ENCODE measurements around the gene TBX5. TPM values are rescaled to one million over a fixed set of nuclear protein-coding genes. Genes with fewer than 3 reads are reported as not detected.

TBX5 gene
- total and polyA plus RNA-seq, 2 donors from 2014 or later: not detected

- intact Hi-C loops (cut with DNase I): no loop called here
- no peaks in the 10 kb centered on the region for H3K9me3 ChIP-seq (ENCODE audit: control insufficient read depth in 2 of 3, insufficient read depth in 1 of 3, low read length in 3 of 3)
- H3K4me1 ChIP-seq (ENCODE audit: control insufficient read depth in 2 of 3, insufficient read depth in 2 of 3, low read depth in 1 of 3, low read length in 3 of 3): no peaks in the 10 kb centered on the region
- no peak for FAIRE-seq
- H3K27me3 ChIP-seq (ENCODE audit: control insufficient read depth, insufficient read depth, low read length): no peaks in the 10 kb centered on the region
- H3K27ac ChIP-seq (ENCODE audit: low read depth in 2 of 2, low read length in 2 of 2): no peak overlapping the region
- no peak overlapping the region for H3K4me3 ChIP-seq (ENCODE audit: low read length in 3 of 3)
- no peak for TF ChIP-seq CTCF (IDR thresholded peaks at IDR 0.05; ENCODE audit: borderline replicate concordance, extremely low read depth, insufficient read depth)
- H3K36me3 ChIP-seq (ENCODE audit: control insufficient read depth in 2 of 3, insufficient read depth in 3 of 3, low read length in 3 of 3): no peaks in the 10 kb centered on the region
- H3K9ac ChIP-seq (ENCODE audit: low read length in 3 of 3): no peak overlapping the region
- DNase-seq: no peak
Measured at GRCh38 chr12:114314403-114314802, 91.5 kb downstream of the TBX5 start.

GRCh38 chr12:114313910-114314309 is 92.0 kb downstream of the TBX5 start:
- DNase-seq (no peak), FAIRE-seq (no peak)
- Histone ChIP-seq H3K9ac (ENCODE audit: low read length in 3 of 3) (no peak overlapping the region), H3K27me3 (ENCODE audit: control insufficient read depth, insufficient read depth, low read length) (no peaks in the 10 kb centered on the region), H3K9me3 (ENCODE audit: control insufficient read depth in 2 of 3, insufficient read depth in 1 of 3, low read length in 3 of 3) (no peaks in the 10 kb centered on the region), H3K27ac (ENCODE audit: low read depth in 2 of 2, low read length in 2 of 2) (no peak overlapping the region), H3K4me1 (ENCODE audit: control insufficient read depth in 2 of 3, insufficient read depth in 2 of 3, low read depth in 1 of 3, low read length in 3 of 3) (no peaks in the 10 kb centered on the region), H3K36me3 (ENCODE audit: control insufficient read depth in 2 of 3, insufficient read depth in 3 of 3, low read length in 3 of 3) (no peaks in the 10 kb centered on the region), H3K4me3 (ENCODE audit: low read length in 3 of 3) (no peak overlapping the region)
- intact Hi-C loops (cut with DNase I): no loop called here
- no peak for TF ChIP-seq CTCF (IDR thresholded peaks at IDR 0.05; ENCODE audit: borderline replicate concordance, extremely low read depth, insufficient read depth)

- H3K27ac ChIP-seq (ENCODE audit: low read depth in 2 of 2, low read length in 2 of 2): no peak overlapping the region
- DNase-seq: no peak
- no peaks in the 10 kb centered on the region for H3K4me1 ChIP-seq (ENCODE audit: control insufficient read depth in 2 of 3, insufficient read depth in 2 of 3, low read depth in 1 of 3, low read length in 3 of 3)
- no peaks in the 10 kb centered on the region for H3K9me3 ChIP-seq (ENCODE audit: control insufficient read depth in 2 of 3, insufficient read depth in 1 of 3, low read length in 3 of 3)
- H3K9ac ChIP-seq (ENCODE audit: low read length in 3 of 3): no peak overlapping the region
- intact Hi-C loops (cut with DNase I): no loop called here
- FAIRE-seq: no peak
- no peaks in the 10 kb centered on the region for H3K36me3 ChIP-seq (ENCODE audit: control insufficient read depth in 2 of 3, insufficient read depth in 3 of 3, low read length in 3 of 3)
- H3K4me3 ChIP-seq (ENCODE audit: low read length in 3 of 3): no peak overlapping the region
- TF ChIP-seq CTCF (IDR thresholded peaks at IDR 0.05; ENCODE audit: borderline replicate concordance, extremely low read depth, insufficient read depth): no peak
- H3K27me3 ChIP-seq (ENCODE audit: control insufficient read depth, insufficient read depth, low read length): no peaks in the 10 kb centered on the region
Measured at GRCh38 chr12:114311974-114312373, 94.0 kb downstream of the TBX5 start.

- Histone ChIP-seq H3K4me1 (ENCODE audit: control insufficient read depth in 2 of 3, insufficient read depth in 2 of 3, low read depth in 1 of 3, low read length in 3 of 3) (no peaks in the 10 kb centered on the region), H3K27ac (ENCODE audit: low read depth in 2 of 2, low read length in 2 of 2) (no peak overlapping the region), H3K4me3 (ENCODE audit: low read length in 3 of 3) (no peak overlapping the region), H3K27me3 (ENCODE audit: control insufficient read depth, insufficient read depth, low read length) (no peaks in the 10 kb centered on the region), H3K36me3 (ENCODE audit: control insufficient read depth in 2 of 3, insufficient read depth in 3 of 3, low read length in 3 of 3) (no peaks in the 10 kb centered on the region), H3K9me3 (ENCODE audit: control insufficient read depth in 2 of 3, insufficient read depth in 1 of 3, low read length in 3 of 3) (no peaks in the 10 kb centered on the region), H3K9ac (ENCODE audit: low read length in 3 of 3) (no peak overlapping the region)
- no peak for TF ChIP-seq CTCF (IDR thresholded peaks at IDR 0.05; ENCODE audit: borderline replicate concordance, extremely low read depth, insufficient read depth)
- FAIRE-seq: no peak
- DNase-seq: no peak
- intact Hi-C loops (cut with DNase I): no loop called here
Measured at GRCh38 chr12:114306646-114307045, 99.3 kb downstream of the TBX5 start.
